ENCODE results near the gene MSRB1. TPM values are rescaled to one million over a fixed set of nuclear protein-coding genes. Genes with fewer than 3 reads are reported as not detected.

Gene MSRB1
- total and polyA plus RNA-seq, 11 donors: 12.4 to 70.2 (median 33.7) TPM

GRCh38 chr16:1979271-1980029 lies 36.5 kb upstream of the MSRB1 start:
- TF ChIP-seq, protein P1, sequence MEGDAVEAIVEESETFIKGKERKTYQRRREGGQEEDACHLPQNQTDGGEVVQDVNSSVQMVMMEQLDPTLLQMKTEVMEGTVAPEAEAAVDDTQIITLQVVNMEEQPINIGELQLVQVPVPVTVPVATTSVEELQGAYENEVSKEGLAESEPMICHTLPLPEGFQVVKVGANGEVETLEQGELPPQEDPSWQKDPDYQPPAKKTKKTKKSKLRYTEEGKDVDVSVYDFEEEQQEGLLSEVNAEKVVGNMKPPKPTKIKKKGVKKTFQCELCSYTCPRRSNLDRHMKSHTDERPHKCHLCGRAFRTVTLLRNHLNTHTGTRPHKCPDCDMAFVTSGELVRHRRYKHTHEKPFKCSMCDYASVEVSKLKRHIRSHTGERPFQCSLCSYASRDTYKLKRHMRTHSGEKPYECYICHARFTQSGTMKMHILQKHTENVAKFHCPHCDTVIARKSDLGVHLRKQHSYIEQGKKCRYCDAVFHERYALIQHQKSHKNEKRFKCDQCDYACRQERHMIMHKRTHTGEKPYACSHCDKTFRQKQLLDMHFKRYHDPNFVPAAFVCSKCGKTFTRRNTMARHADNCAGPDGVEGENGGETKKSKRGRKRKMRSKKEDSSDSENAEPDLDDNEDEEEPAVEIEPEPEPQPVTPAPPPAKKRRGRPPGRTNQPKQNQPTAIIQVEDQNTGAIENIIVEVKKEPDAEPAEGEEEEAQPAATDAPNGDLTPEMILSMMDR (IDR thresholded peaks at IDR 0.05): no peak
- no peak for TF ChIP-seq POLR2A (IDR thresholded peaks at IDR 0.05)
- 15 to 27% (median 19%) methylated on average over 20 to 70 of the region's 70 CpGs for WGBS, 4 donors
- DNase-seq (no peak), ATAC-seq (no peak)
- peaks cover 7 to 83% (median 36%) of the 10 kb centered on the region in 9 donors for H3K27me3 ChIP-seq
- peaks cover 0 to 32% (median 11%) of the 10 kb centered on the region in 12 donors for H3K4me1 ChIP-seq
- H3K4me3 ChIP-seq: no peak overlapping the region
- no peak overlapping the region for H3K27ac ChIP-seq
- no peaks in the 10 kb centered on the region for H3K9me3 ChIP-seq
- intact Hi-C loops (cut with DNase I): no loop called here
- H3K36me3 ChIP-seq: peaks cover 4 to 44% (median 39%) of the 10 kb centered on the region in 9 donors

GRCh38 chr16:1978476-1979120 lies 35.6 kb upstream of the MSRB1 start:
- ATAC-seq (no peak), DNase-seq (no peak)
- H3K27me3 ChIP-seq: peaks cover 7 to 87% (median 36%) of the 10 kb centered on the region in 9 donors
- H3K4me1 ChIP-seq: peaks cover 0 to 33% (median 11%) of the 10 kb centered on the region in 12 donors
- H3K27ac ChIP-seq: no peak overlapping the region
- WGBS, 4 donors: 75 to 83% (median 76%) methylated on average over 15 to 37 of the region's 37 CpGs
- peaks cover 4 to 49% (median 41%) of the 10 kb centered on the region in 9 donors for H3K36me3 ChIP-seq
- intact Hi-C loops (cut with DNase I): no loop called here
- no peak overlapping the region for H3K4me3 ChIP-seq
- TF ChIP-seq, protein P1 (IDR thresholded peaks at IDR 0.05): no peak
- no peaks in the 10 kb centered on the region for H3K9me3 ChIP-seq

GRCh38 chr16:1977875-1978268 lies 34.9 kb upstream of the MSRB1 start:
- Histone ChIP-seq H3K9me3 (no peaks in the 10 kb centered on the region), H3K36me3 (peaks cover 4 to 49% (median 41%) of the 10 kb centered on the region in 9 donors), H3K27me3 (peaks cover 7 to 89% (median 36%) of the 10 kb centered on the region in 9 donors)

More at GRCh38 chr16:1977875-1978268, 34.9 kb upstream of the MSRB1 start:
- WGBS, 4 donors: 93 to 100% (median 96%) methylated on average over 2 to 18 of the region's 18 CpGs
- DNase-seq (no peak), ATAC-seq (no peak)
- no peak overlapping the region for H3K27ac ChIP-seq
- H3K4me3 ChIP-seq: no peak overlapping the region
- peaks cover 0 to 32% (median 9%) of the 10 kb centered on the region in 12 donors for H3K4me1 ChIP-seq
- TF ChIP-seq, protein P1 (IDR thresholded peaks at IDR 0.05): no peak
- TF ChIP-seq POLR2A (IDR thresholded peaks at IDR 0.05): no peak
- intact Hi-C loops (cut with DNase I): no loop called here
